Testis (tissue), 3 donors: ENCODE results near the gene GP1BB. TPM values are rescaled to one million over a fixed set of nuclear protein-coding genes. Genes with fewer than 3 reads are reported as not detected.
"Not testable (repeated sequence)": the region's sequence is repeated elsewhere in the genome, so short reads cannot be mapped to it uniquely, and the experiment has no call there.

ENCODE experiments used
- DNase-seq: peaks from one replicate; pipeline ENCODE4 v3.0.0-alpha.2; 2019
- H3K27ac ChIP-seq, 2 donors: fragments of 200-600 bp; sonication (generic); one replicate each; pipeline ENCODE4 v1.5.1; 2019
- H3K27me3 ChIP-seq: fragments of 200-600 bp; sonication (generic); one replicate; pipeline ENCODE4 v1.5.1; 2019
- H3K36me3 ChIP-seq: fragments of 200-600 bp; sonication (generic); one replicate; pipeline ENCODE4 v1.5.1; 2017; ENCODE audit warnings: low read depth; ENCODE audit errors: missing control alignments
- H3K4me1 ChIP-seq: fragments of 200-600 bp; sonication (generic); one replicate; pipeline ENCODE4 v1.5.1; 2019
- H3K4me3 ChIP-seq, 2 donors: fragments of 200-600 bp; sonication (generic); one replicate each; pipeline ENCODE4 v1.5.1; 2017 to 2019
- H3K9me3 ChIP-seq: fragments of 200-600 bp; sonication (generic); one replicate; pipeline ENCODE4 v1.5.1; 2017
- POLR2A ChIP-seq: fragments of 450-650 bp; IDR thresholded peaks from one replicate; pipeline ENCODE4 v1.6.1; 2017; ENCODE audit warnings: antibody characterized with exemption, mild to moderate bottlenecking, moderate library complexity
- WGBS, 2 donors: methylation state at CpG; one replicate each; pipeline ENCODE4 v1.1.5; 2018; 5-methylcytosine and 5-hydroxymethylcytosine counted together
- intact Hi-C: fragments of 100-400 bp; cut with DNase I; formaldehyde crosslinking; loops from one replicate; pipeline ENCODE4 v1.15.1; 2023; ENCODE audit warnings: low total_unique reads
- polyA plus RNA-seq: library from polyadenylated mRNA; stranded (reverse); fragments of 350-450 nt; fragmentation: Illumina TruSeq; extraction: RNeasy Lipid Tissue Mini Kit (QIAGEN cat#74804); gene quantifications from one replicate; pipeline ENCODE4 v1.2.3, GENCODE V29; 2014; ENCODE audit warnings: low read depth, low replicate concordance; ENCODE audit not compliant: insufficient read depth
- total RNA-seq, 2 donors: library from RNA; depleted of rRNA; stranded (reverse); fragments of >200 nt; gene quantifications; one replicate each; pipeline ENCODE4 v1.2.3, GENCODE V29; 2016
- TF ChIP-seq, protein P1 (sequence below), 3 experiments: fragments of 450-650 bp in 2 of 3; fragments of 200-600 bp in 1 of 3; sonication (generic) in 1 of 3; IDR thresholded peaks; one replicate each; pipeline ENCODE4 v1.5.1; 2016 to 2019; ENCODE audit warnings: antibody characterized with exemption in 3 of 3, mild to moderate bottlenecking in 2 of 3, moderate library complexity in 1 of 3

GP1BB gene
- total and polyA plus RNA-seq, 3 donors from 2014 or later = 28.0 to 65.1 TPM; not detected in 1

DNA sequence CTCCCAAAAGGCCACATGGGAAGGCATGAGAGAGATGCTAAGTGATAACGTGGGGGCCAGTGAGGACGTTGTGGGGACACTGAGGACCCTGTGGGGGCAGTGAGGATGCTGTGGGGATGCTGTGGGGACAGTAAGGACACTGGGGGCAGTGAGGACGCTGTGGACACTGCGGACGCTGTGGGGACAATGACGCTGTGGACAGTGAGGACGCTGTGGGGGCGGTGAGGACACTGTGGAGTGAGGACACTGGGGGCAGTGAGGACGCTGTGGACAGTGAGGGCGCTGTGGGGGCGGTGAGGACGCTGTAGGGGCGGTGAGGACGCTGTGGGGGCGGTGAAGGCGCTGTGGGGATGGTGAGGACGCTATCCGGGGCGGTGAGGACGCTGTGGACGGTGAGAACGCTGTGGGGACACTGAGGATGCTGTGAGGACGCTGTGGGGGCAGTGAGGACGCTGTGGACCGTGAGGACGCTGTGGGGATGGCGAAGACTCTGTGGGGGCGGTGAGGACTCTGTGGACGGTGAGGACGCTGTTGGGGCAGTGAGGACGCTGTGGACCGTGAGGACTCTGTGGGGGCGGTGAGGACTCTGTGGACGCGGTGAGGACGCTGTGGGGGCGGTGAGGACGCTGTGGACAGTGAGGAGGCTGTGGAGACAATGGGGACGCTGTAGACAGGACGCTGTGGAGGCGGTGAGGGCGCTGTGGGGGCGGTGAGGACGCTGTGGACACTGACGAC lies 1.8 kb downstream of the GP1BB start:
- H3K27ac ChIP-seq = no peak overlapping the region
- no peaks in the 10 kb centered on the region for H3K9me3 ChIP-seq
- DNase-seq = no peak
- intact Hi-C loops = no loop called here
- TF ChIP-seq, protein P1, sequence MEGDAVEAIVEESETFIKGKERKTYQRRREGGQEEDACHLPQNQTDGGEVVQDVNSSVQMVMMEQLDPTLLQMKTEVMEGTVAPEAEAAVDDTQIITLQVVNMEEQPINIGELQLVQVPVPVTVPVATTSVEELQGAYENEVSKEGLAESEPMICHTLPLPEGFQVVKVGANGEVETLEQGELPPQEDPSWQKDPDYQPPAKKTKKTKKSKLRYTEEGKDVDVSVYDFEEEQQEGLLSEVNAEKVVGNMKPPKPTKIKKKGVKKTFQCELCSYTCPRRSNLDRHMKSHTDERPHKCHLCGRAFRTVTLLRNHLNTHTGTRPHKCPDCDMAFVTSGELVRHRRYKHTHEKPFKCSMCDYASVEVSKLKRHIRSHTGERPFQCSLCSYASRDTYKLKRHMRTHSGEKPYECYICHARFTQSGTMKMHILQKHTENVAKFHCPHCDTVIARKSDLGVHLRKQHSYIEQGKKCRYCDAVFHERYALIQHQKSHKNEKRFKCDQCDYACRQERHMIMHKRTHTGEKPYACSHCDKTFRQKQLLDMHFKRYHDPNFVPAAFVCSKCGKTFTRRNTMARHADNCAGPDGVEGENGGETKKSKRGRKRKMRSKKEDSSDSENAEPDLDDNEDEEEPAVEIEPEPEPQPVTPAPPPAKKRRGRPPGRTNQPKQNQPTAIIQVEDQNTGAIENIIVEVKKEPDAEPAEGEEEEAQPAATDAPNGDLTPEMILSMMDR (IDR thresholded peaks at IDR 0.05) = no peak
- TF ChIP-seq POLR2A = no peak
- no peak overlapping the region for H3K4me3 ChIP-seq
- WGBS, 2 donors = 42 to 70% methylated on average over 45 of the region's 45 CpGs
- H3K4me1 ChIP-seq = no peaks in the 10 kb centered on the region
- no peaks in the 10 kb centered on the region for H3K27me3 ChIP-seq
- no peaks in the 10 kb centered on the region for H3K36me3 ChIP-seq

DNA sequence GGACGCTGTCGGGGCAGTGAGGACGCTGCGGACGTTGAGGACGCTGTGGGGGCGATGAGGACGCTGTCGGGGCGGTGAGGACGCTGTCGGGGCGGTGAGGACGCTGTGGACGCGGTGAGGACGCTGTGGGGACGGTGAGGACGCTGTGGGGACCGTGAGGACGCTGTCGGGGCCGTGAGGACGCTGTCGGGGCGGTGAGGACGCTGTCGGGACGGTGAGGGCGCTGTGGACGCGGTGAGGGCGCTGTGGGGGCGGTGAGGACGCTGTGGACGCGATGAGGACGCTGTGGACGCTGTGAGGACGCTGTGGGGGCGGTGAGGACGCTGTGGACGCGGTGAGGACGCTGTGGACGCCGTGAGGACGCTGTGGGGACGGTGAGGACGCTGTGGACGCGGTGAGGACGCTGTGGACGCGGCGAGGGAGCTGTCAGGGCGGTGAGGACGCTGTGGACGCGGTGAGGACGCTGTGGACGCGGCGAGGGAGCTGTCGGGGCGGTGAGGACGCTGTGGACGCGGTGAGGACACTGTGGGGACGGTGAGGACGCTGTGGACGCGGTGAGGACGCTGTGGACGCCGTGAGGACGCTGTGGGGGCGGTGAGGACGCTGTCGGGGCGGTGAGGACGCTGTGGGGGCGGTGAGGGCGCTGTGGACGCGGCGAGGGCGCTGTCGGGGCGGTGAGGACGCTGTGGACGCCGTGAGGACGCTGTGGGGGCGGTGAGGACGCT lies 2.9 kb downstream of the GP1BB start:
- H3K27me3 ChIP-seq, intact Hi-C loops, H3K9me3 ChIP-seq, H3K4me3 ChIP-seq, H3K36me3 ChIP-seq, DNase-seq, H3K27ac ChIP-seq, H3K4me1 ChIP-seq: not testable (repeated sequence)
- 75 to 77% methylated on average over 96 of the region's 96 CpGs for WGBS, 2 donors

DNA sequence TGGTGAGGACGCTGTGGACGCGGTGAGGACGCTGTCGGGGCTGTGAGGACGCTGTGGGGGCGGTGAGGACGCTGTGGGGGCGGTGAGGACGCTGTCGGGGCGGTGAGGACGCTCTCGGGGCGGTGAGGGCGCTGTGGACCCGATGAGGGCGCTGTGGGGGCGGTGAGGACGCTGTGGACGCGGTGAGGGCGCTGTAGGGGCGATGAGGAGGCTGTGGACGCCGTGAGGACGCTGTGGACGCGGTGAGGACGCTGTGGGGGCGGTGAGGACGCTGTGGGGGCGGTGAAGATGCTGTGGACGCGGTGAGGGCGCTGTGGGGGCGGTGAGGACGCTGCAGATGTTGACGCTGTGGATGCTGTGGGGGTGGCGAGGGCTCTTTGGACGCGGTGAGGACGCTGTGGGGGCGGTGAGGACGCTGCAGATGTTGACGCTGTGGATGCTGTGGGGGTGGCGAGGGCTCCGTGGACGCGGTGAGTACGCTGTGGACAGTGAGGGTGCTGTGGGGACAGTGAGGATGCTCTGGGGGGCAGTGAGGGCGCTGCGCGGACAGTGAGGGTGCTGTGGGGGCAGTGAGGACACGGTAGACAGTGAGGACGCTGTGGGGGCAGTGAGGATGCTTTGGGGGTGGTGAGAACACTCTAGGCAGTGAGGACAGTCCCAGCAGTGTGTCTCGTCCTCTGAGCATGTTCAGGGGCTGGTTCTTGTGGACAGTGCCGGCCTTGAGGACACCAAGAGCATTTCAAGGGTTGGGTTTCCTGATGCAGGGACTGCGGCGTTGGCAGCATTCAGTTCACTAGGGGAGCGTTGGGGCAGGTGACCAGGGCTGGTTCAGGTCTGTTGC lies 4.2 kb downstream of the GP1BB start:
- TF ChIP-seq POLR2A = no peak
- TF ChIP-seq, protein P1 (IDR thresholded peaks at IDR 0.05) = no peak
- H3K27ac ChIP-seq = no peak overlapping the region
- DNase-seq = no peak
- H3K36me3 ChIP-seq = no peaks in the 10 kb centered on the region
- H3K27me3 ChIP-seq = no peaks in the 10 kb centered on the region
- WGBS, 2 donors = 47 to 48% methylated on average over 57 to 61 of the region's 61 CpGs
- H3K4me3 ChIP-seq = no peak overlapping the region
- no peaks in the 10 kb centered on the region for H3K4me1 ChIP-seq
- intact Hi-C loops = no loop called here
- H3K9me3 ChIP-seq = no peaks in the 10 kb centered on the region

DNA sequence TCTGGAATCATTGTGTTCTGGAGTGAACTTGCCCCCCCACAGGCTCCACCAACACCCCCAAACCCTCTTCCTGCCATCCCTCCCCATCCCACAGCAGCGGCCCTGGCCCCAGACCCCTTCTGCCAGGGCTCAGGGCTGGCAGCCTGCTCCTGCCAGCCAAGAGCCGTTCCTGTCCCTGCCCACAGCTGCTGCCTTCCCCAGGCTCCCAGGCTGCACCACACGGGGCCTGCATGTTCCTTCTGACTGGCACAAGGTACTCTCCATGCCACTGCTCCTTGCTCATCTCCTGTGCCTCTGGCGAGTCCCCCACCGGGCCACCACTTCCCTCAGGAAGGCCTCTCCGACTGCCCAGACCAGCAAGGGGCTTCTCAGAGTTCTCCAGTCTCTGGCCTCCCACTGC lies 4.9 kb downstream of the GP1BB start:
- no peak for TF ChIP-seq POLR2A
- TF ChIP-seq, protein P1 (IDR thresholded peaks at IDR 0.05) = no peak
- DNase-seq = no peak
- no peak overlapping the region for H3K4me3 ChIP-seq
- H3K27me3 ChIP-seq = no peaks in the 10 kb centered on the region
- intact Hi-C loops = no loop called here
- WGBS, 2 donors = 81 to 85% methylated on average over 6 of the region's 6 CpGs
- no peaks in the 10 kb centered on the region for H3K9me3 ChIP-seq
- no peak overlapping the region for H3K27ac ChIP-seq
- no peaks in the 10 kb centered on the region for H3K36me3 ChIP-seq
- no peaks in the 10 kb centered on the region for H3K4me1 ChIP-seq

DNA sequence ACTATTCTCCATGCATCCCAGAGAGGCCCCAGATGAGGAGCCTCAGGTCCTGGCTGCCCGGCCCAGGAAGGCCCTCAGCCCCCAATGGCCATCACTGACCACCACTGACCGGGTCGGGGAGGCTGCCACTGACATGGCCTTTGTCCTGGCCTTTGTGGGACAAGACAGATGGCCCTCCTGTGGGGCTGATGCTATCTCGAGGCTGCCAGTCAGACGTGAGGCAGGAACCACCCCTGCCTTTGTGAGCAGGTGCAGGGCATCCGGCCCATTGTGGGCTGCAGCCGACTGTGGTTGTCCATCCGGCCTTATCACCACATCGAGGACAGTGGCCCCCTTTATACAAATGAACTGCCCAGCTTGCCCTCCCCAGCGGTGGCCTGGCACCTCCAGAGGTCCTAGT lies 5.5 kb downstream of the GP1BB start:
- 82 to 85% methylated on average over 4 to 10 of the region's 10 CpGs for WGBS, 2 donors
- Histone ChIP-seq H3K27ac (no peak overlapping the region), H3K4me1 (no peaks in the 10 kb centered on the region), H3K4me3 (no peak overlapping the region), H3K36me3 (no peaks in the 10 kb centered on the region), H3K27me3 (no peaks in the 10 kb centered on the region), H3K9me3 (no peaks in the 10 kb centered on the region)
- no peak for DNase-seq
- intact Hi-C loops = no loop called here
- TF ChIP-seq, protein P1 (IDR thresholded peaks at IDR 0.05) = no peak
- no peak for TF ChIP-seq POLR2A
